ENCODE measurements around the gene VCL. TPM values are rescaled to one million over a fixed set of nuclear protein-coding genes. Genes with fewer than 3 reads are reported as not detected.

The VCL gene
- total and polyA plus RNA-seq, 7 donors = 6.2 to 451 (median 179) TPM

DNA sequence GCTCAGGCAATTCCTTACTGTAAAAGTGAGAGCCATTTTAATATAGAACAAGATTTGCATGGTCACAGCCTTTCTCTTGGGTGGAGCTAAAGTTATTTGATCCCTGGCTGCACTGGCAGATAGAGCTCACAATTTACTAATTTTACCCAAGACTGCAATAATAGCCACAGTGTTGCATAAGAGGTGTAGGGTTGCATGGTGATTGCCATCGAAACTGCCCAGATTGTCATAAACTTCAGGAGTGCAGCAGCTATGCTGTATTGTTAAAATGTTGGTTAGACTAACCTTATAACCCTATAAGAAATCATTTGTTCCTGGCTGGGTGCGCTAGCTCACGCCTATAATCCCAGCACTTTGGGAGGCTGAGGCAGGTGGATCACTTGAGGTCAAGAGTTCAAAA is 50.0 kb downstream of the VCL start:
- TF ChIP-seq EP300 (IDR thresholded peaks at IDR 0.05) (no peak), POLR2A (IDR thresholded peaks at IDR 0.05) (no peak), POLR2AphosphoS5 (IDR thresholded peaks at IDR 0.05) (no peak)
- TF ChIP-seq, protein P1, sequence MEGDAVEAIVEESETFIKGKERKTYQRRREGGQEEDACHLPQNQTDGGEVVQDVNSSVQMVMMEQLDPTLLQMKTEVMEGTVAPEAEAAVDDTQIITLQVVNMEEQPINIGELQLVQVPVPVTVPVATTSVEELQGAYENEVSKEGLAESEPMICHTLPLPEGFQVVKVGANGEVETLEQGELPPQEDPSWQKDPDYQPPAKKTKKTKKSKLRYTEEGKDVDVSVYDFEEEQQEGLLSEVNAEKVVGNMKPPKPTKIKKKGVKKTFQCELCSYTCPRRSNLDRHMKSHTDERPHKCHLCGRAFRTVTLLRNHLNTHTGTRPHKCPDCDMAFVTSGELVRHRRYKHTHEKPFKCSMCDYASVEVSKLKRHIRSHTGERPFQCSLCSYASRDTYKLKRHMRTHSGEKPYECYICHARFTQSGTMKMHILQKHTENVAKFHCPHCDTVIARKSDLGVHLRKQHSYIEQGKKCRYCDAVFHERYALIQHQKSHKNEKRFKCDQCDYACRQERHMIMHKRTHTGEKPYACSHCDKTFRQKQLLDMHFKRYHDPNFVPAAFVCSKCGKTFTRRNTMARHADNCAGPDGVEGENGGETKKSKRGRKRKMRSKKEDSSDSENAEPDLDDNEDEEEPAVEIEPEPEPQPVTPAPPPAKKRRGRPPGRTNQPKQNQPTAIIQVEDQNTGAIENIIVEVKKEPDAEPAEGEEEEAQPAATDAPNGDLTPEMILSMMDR (IDR thresholded peaks at IDR 0.05) = no peak
- Histone ChIP-seq H3K27me3 (no peaks in the 10 kb centered on the region), H3K4me3 (no peak overlapping the region), H3K4me1 (peaks cover 0 to 76% (median 68%) of the 10 kb centered on the region in 4 donors), H3K27ac (peak overlapping the region; percentile 41 to 55 (median 50)), H3K9me3 (peaks cover 0 to 4% (median 0%) of the 10 kb centered on the region in 4 donors), H3K36me3 (peaks cover 0 to 30% (median 12%) of the 10 kb centered on the region in 4 donors)
- intact Hi-C loops (cut with DNase I) = no loop called here
- DNase-seq = no peak
- WGBS, 2 donors = 77 to 84% methylated on average over 3 of the region's 3 CpGs

DNA sequence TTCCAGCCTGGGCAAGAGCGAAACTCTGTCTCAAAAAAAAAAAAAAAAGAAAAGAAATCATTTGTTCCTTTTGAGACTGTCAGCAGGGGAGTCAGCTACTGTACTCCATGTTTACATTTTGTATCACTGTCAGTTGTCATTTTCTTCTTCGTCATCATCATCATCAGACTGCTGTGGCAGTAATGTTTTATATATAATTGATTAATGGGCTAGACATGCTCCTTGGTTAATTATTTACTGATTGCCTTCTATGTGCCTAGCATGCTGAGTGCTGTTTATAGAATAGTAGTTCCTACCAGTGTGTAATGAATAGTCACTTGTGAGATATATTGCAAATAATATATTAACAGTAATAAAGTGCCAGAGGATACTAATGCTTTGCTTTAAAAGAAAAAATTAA is 50.5 kb downstream of the VCL start:
- peaks cover 0 to 4% (median 0%) of the 10 kb centered on the region in 4 donors for H3K9me3 ChIP-seq
- peaks cover 0 to 76% (median 72%) of the 10 kb centered on the region in 4 donors for H3K4me1 ChIP-seq
- no peak for DNase-seq
- peak overlapping the region in 3 of 4 donors; percentile 17 to 54 (median 47) for H3K27ac ChIP-seq
- intact Hi-C loops (cut with DNase I) = no loop called here
- H3K4me3 ChIP-seq = no peak overlapping the region
- H3K27me3 ChIP-seq = no peaks in the 10 kb centered on the region
- 79 to 97% methylated on average over 2 of the region's 2 CpGs for WGBS, 2 donors
- no peak for TF ChIP-seq EP300 (IDR thresholded peaks at IDR 0.05)
- no peak for TF ChIP-seq POLR2AphosphoS5 (IDR thresholded peaks at IDR 0.05)
- no peak for TF ChIP-seq POLR2A (IDR thresholded peaks at IDR 0.05)
- TF ChIP-seq, protein P1 (IDR thresholded peaks at IDR 0.05) = no peak
- H3K36me3 ChIP-seq = peaks cover 0 to 27% (median 9%) of the 10 kb centered on the region in 4 donors

DNA sequence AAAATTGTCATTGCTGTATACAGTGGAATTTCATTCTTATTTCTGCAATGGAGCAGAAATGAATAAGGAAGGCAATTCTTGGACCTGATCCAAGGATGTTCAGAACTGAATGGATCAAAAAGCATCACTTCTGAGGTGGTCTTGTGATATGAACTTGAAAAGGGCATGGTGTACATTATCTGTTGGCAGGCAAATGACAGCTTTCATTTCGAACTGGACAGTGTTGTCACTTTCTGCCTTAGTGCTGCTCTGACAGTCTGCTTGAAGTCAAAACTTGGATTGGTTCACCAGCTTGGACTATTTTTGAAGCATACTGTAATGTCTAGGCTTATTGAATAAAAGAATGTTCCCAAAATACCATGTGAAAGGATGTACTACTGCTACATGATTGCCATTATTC is 52.0 kb downstream of the VCL start:
- Histone ChIP-seq H3K36me3 (peaks cover 0 to 12% (median 3%) of the 10 kb centered on the region in 4 donors), H3K4me1 (peaks cover 0 to 77% (median 66%) of the 10 kb centered on the region in 4 donors), H3K27me3 (no peaks in the 10 kb centered on the region), H3K27ac (peak overlapping the region in 3 of 4 donors; percentile 50 to 62 (median 55)), H3K4me3 (no peak overlapping the region), H3K9me3 (peaks cover 0 to 4% (median 0%) of the 10 kb centered on the region in 4 donors)
- no peak for DNase-seq
- intact Hi-C loops (cut with DNase I) = no loop called here
- TF ChIP-seq EP300 (IDR thresholded peaks at IDR 0.05) (no peak), POLR2A (IDR thresholded peaks at IDR 0.05) (no peak), POLR2AphosphoS5 (IDR thresholded peaks at IDR 0.05) (no peak)
- TF ChIP-seq, protein P1 (IDR thresholded peaks at IDR 0.05) = no peak
- WGBS, 2 donors = 74 to 78% methylated on average over 1 of the region's 1 CpG

DNA sequence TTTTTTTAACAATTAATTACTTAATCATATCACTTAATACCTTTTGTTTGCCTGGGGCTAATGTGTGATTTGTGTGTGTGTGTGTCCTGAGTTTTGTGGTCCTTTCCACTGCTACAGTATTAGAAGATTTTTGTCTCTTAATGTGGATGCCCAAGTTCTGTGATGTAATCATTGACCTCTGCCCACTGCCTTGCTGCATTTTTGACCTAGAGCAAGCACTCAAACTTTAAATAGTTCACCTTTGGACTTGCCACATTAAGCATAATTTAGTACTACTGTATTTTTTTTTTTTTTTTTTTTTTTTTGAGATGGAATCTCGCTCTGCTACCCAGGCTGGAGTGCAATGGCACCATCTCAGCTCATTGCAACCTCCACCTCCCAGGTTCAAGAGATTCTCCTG is 52.7 kb downstream of the VCL start:
- Histone ChIP-seq H3K4me3 (no peak overlapping the region), H3K9me3 (peaks cover 0 to 4% (median 0%) of the 10 kb centered on the region in 4 donors), H3K36me3 (peaks cover 0 to 5% (median 2%) of the 10 kb centered on the region in 4 donors), H3K4me1 (peaks cover 0 to 82% (median 68%) of the 10 kb centered on the region in 4 donors), H3K27ac (peak overlapping the region in 3 of 4 donors; percentile 50 to 62 (median 55)), H3K27me3 (no peaks in the 10 kb centered on the region)
- DNase-seq = no peak
- 76 to 95% methylated on average over 1 of the region's 1 CpG for WGBS, 2 donors
- intact Hi-C loops (cut with DNase I) = no loop called here
- TF ChIP-seq EP300 (IDR thresholded peaks at IDR 0.05) = no peak
- TF ChIP-seq, protein P1 (IDR thresholded peaks at IDR 0.05) = no peak
- TF ChIP-seq POLR2A (IDR thresholded peaks at IDR 0.05) = no peak
- TF ChIP-seq POLR2AphosphoS5 (IDR thresholded peaks at IDR 0.05) = no peak
